Neural progenitor cell (in vitro differentiated cells): ENCODE measurements around the gene GLTP.

Experiments
- EZH2 ChIP-seq: fragments of 200-600 bp; sonication (generic); IDR thresholded peaks from 2 replicates; pipeline ENCODE4 v1.6.1; 2017; ENCODE audit warnings: antibody characterized with exemption, mild to moderate bottlenecking, moderate library complexity
- EZH2phosphoT487 ChIP-seq: fragments of 200-600 bp; sonication (generic); IDR thresholded peaks from 2 replicates; pipeline ENCODE4 v1.6.1; 2017; ENCODE audit warnings: antibody characterized with exemption
- TF ChIP-seq, protein P1 (sequence below): fragments of 200-600 bp; sonication (generic); IDR thresholded peaks from 2 replicates; pipeline ENCODE4 v1.5.1; 2017; ENCODE audit warnings: antibody characterized with exemption, mild to moderate bottlenecking

DNA sequence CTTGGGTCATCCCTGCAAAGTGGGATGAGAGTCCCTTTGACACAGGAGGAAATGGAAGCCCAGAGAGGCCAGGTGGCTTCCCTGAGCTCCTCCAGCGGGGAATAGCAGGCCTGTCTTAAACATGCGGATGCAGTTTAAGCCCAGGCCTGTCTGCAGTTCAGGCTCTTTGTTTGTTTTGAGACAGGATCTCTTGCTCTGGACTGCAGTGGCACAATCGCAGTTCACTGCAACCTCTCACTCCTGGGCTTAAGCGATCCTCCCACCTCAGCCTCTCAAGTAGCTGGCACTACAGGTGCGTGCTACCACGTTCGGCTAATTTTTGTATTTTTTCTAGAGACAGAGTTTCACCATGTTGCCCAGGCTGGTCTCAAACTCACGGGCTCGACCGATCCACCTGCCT is 50.7 kb downstream of the GLTP start:
- TF ChIP-seq, protein P1, sequence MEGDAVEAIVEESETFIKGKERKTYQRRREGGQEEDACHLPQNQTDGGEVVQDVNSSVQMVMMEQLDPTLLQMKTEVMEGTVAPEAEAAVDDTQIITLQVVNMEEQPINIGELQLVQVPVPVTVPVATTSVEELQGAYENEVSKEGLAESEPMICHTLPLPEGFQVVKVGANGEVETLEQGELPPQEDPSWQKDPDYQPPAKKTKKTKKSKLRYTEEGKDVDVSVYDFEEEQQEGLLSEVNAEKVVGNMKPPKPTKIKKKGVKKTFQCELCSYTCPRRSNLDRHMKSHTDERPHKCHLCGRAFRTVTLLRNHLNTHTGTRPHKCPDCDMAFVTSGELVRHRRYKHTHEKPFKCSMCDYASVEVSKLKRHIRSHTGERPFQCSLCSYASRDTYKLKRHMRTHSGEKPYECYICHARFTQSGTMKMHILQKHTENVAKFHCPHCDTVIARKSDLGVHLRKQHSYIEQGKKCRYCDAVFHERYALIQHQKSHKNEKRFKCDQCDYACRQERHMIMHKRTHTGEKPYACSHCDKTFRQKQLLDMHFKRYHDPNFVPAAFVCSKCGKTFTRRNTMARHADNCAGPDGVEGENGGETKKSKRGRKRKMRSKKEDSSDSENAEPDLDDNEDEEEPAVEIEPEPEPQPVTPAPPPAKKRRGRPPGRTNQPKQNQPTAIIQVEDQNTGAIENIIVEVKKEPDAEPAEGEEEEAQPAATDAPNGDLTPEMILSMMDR, result no peak
- TF ChIP-seq EZH2 (no peak), EZH2phosphoT487 (no peak)
